ENCODE measurements around the gene CUL9.

The CUL9 gene

GRCh38 chr6:43149265-43149664 is 32.7 kb upstream of the CUL9 start:
- Histone ChIP-seq H3K36me3 (no peaks in the 10 kb centered on the region), H3K27me3 (no peaks in the 10 kb centered on the region), H3K4me3 (ENCODE audit: low read depth in 1 of 2, low read length in 1 of 2) (no peak overlapping the region), H3K4me1 (ENCODE audit: control insufficient read depth in 1 of 2, insufficient read depth in 1 of 2, low read depth in 1 of 2, low read length in 1 of 2) (no peaks in the 10 kb centered on the region), H3K27ac (no peak overlapping the region), H3K9me3 (no peaks in the 10 kb centered on the region)
- TF ChIP-seq CTCF (IDR thresholded peaks at IDR 0.05) = no peak

- no peaks in the 10 kb centered on the region for H3K36me3 ChIP-seq
- TF ChIP-seq CTCF (IDR thresholded peaks at IDR 0.05) = no peak
- no peaks in the 10 kb centered on the region for H3K9me3 ChIP-seq
- no peak overlapping the region for H3K27ac ChIP-seq
- no peaks in the 10 kb centered on the region for H3K27me3 ChIP-seq
- H3K4me1 ChIP-seq (ENCODE audit: control insufficient read depth in 1 of 2, insufficient read depth in 1 of 2, low read depth in 1 of 2, low read length in 1 of 2) = no peaks in the 10 kb centered on the region
- H3K4me3 ChIP-seq (ENCODE audit: low read depth in 1 of 2, low read length in 1 of 2) = no peak overlapping the region
Observed at GRCh38 chr6:43150051-43150751, 31.8 kb upstream of the CUL9 start.

GRCh38 chr6:43159599-43159998 is 22.4 kb upstream of the CUL9 start:
- no peaks in the 10 kb centered on the region for H3K9me3 ChIP-seq
- no peaks in the 10 kb centered on the region for H3K4me1 ChIP-seq (ENCODE audit: control insufficient read depth in 1 of 2, insufficient read depth in 1 of 2, low read depth in 1 of 2, low read length in 1 of 2)
- TF ChIP-seq CTCF (IDR thresholded peaks at IDR 0.05) = no peak
- H3K27me3 ChIP-seq = no peaks in the 10 kb centered on the region
- H3K4me3 ChIP-seq (ENCODE audit: low read depth in 1 of 2, low read length in 1 of 2) = no peak overlapping the region
- no peaks in the 10 kb centered on the region for H3K36me3 ChIP-seq
- no peak overlapping the region for H3K27ac ChIP-seq

GRCh38 chr6:43163899-43164298 is 18.1 kb upstream of the CUL9 start:
- H3K36me3 ChIP-seq = no peaks in the 10 kb centered on the region
- no peak for TF ChIP-seq CTCF (IDR thresholded peaks at IDR 0.05)
- no peaks in the 10 kb centered on the region for H3K4me1 ChIP-seq (ENCODE audit: control insufficient read depth in 1 of 2, insufficient read depth in 1 of 2, low read depth in 1 of 2, low read length in 1 of 2)
- H3K4me3 ChIP-seq (ENCODE audit: low read depth in 1 of 2, low read length in 1 of 2) = no peak overlapping the region
- H3K9me3 ChIP-seq = no peaks in the 10 kb centered on the region
- H3K27me3 ChIP-seq = no peaks in the 10 kb centered on the region
- H3K27ac ChIP-seq = no peak overlapping the region

- peaks cover 7% of the 10 kb centered on the region for H3K36me3 ChIP-seq
- H3K4me3 ChIP-seq (ENCODE audit: low read depth in 1 of 2, low read length in 1 of 2) = peak overlapping the region; percentile 89 to 91
- H3K9me3 ChIP-seq = no peaks in the 10 kb centered on the region
- peak overlapping the region; percentile 95 for H3K27ac ChIP-seq
- H3K4me1 ChIP-seq (ENCODE audit: control insufficient read depth in 1 of 2, insufficient read depth in 1 of 2, low read depth in 1 of 2, low read length in 1 of 2) = peaks cover 39 to 41% of the 10 kb centered on the region in 2 experiments
- no peak for TF ChIP-seq CTCF (IDR thresholded peaks at IDR 0.05)
- no peaks in the 10 kb centered on the region for H3K27me3 ChIP-seq
Observed at GRCh38 chr6:43170417-43170930, 11.5 kb upstream of the CUL9 start.
